Gastrocnemius medialis (tissue), 4 donors: Measurements from ENCODE around the gene SH3YL1. TPM values are rescaled to one million over a fixed set of nuclear protein-coding genes. Genes with fewer than 3 reads are reported as not detected.

Source experiments
- ATAC-seq, 2 donors: fragments of 150-250 bp; one replicate each; pipeline ENCODE4 v1.9.1; 2016
- DNase-seq, 2 donors: peaks; one replicate each; pipeline ENCODE4 v3.0.0-alpha.2; 2019
- H3K27ac ChIP-seq, 4 donors: fragments of 200-600 bp; sonication (generic); 1 replicate in 1 of 4; 2 replicates in 3 of 4; pipeline ENCODE4 v1.5.1; 2016 to 2018; ENCODE audit warnings: mild to moderate bottlenecking in 2 of 4, moderate library complexity in 1 of 4
- H3K27me3 ChIP-seq, 3 donors: fragments of 200-600 bp; sonication (generic) in 2 of 3; 1 replicate in 1 of 3; 2 replicates in 2 of 3; pipeline versions ENCODE4 v1.5.1 to v1.6.0; 2016 to 2019; ENCODE audit warnings: mild to moderate bottlenecking in 1 of 3, moderate library complexity in 1 of 3
- H3K36me3 ChIP-seq, 2 donors: fragments of 200-600 bp; sonication (generic) in 1 of 2; one replicate each; pipeline ENCODE4 v1.5.1; 2017 to 2018
- H3K4me1 ChIP-seq, 2 donors: fragments of 200-600 bp; sonication (generic) in 1 of 2; one replicate each; pipeline ENCODE4 v1.5.1; 2016 to 2017; ENCODE audit warnings: mild to moderate bottlenecking in 2 of 2
- H3K4me3 ChIP-seq, 4 donors: fragments of 200-600 bp; sonication (generic) in 3 of 4; 1 replicate in 1 of 4; 2 replicates in 3 of 4; pipeline ENCODE4 v1.5.1; 2016 to 2019; ENCODE audit warnings: mild to moderate bottlenecking in 2 of 4
- H3K9me3 ChIP-seq, 3 donors: fragments of 200-600 bp; sonication (generic) in 2 of 3; 1 replicate in 1 of 3; 2 replicates in 2 of 3; pipeline ENCODE4 v1.5.1; 2016 to 2019
- POLR2A ChIP-seq, 2 donors: fragments of 450-650 bp; IDR thresholded peaks; one replicate each; pipeline ENCODE4 v1.6.1; 2017; ENCODE audit warnings: antibody characterized with exemption in 2 of 2, mild to moderate bottlenecking in 2 of 2, moderate library complexity in 2 of 2
- in situ Hi-C, 4 donors: fragments of 200-750 bp; cut with MboI; loops; one replicate each; pipeline versions ENCODE4 v1.15.0 to v1.8.0; 2017; ENCODE audit warnings: low sequenced_read_pairs in 4 of 4
- intact Hi-C: fragments of 100-400 bp; cut with DNase I; formaldehyde crosslinking; loops from one replicate; pipeline ENCODE4 v1.15.1; 2023; ENCODE audit warnings: low total_unique reads
- total RNA-seq, 4 donors: library from RNA; depleted of rRNA; stranded (reverse); fragments of >200 nt; gene quantifications; one replicate each; pipeline versions ENCODE4 v1.1.0 to v1.2.3, GENCODE V29; 2016
- TF ChIP-seq, protein P1 (sequence below), 5 experiments: fragments of 450-650 bp in 3 of 5; fragments of 200-600 bp in 2 of 5; sonication (generic) in 2 of 5; IDR thresholded peaks in 4 of 5; conservative IDR thresholded peaks in 1 of 5; 1 replicate in 4 of 5; 2 replicates in 1 of 5; pipeline ENCODE4 v1.5.1; 2016 to 2019; ENCODE audit warnings: antibody characterized with exemption in 5 of 5, mild to moderate bottlenecking in 3 of 5, moderate library complexity in 3 of 5

The SH3YL1 gene
- total RNA-seq, 4 donors from 2014 or later, result 6.2 to 16.1 (median 8.5) TPM

DNA sequence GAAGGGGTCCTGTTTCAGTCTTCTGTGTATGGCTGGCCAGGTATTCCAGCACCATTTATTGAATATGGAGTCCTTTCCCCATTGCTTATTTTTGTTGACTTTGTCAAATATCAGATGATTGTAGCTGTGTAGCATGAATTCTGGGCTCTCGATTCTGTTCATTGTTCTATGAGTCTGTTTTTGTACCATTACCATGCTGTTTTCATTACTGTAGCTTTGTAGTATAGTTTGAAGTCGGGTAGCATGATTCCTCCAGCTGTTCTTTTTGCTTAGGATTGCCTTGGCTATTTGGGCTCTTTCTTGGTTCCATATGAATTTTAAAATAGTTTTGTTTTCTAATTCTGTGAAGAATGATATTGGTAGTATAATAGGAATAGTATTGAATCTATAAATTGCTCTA is 6.0 kb downstream of the SH3YL1 start:
- no peak for TF ChIP-seq POLR2A (IDR thresholded peaks at IDR 0.05)
- TF ChIP-seq, protein P1, sequence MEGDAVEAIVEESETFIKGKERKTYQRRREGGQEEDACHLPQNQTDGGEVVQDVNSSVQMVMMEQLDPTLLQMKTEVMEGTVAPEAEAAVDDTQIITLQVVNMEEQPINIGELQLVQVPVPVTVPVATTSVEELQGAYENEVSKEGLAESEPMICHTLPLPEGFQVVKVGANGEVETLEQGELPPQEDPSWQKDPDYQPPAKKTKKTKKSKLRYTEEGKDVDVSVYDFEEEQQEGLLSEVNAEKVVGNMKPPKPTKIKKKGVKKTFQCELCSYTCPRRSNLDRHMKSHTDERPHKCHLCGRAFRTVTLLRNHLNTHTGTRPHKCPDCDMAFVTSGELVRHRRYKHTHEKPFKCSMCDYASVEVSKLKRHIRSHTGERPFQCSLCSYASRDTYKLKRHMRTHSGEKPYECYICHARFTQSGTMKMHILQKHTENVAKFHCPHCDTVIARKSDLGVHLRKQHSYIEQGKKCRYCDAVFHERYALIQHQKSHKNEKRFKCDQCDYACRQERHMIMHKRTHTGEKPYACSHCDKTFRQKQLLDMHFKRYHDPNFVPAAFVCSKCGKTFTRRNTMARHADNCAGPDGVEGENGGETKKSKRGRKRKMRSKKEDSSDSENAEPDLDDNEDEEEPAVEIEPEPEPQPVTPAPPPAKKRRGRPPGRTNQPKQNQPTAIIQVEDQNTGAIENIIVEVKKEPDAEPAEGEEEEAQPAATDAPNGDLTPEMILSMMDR (IDR thresholded peaks at IDR 0.05 in 4 of 5, conservative IDR thresholded peaks at IDR 0.05 in 1 of 5), result no peak
- H3K9me3 ChIP-seq, result no peaks in the 10 kb centered on the region
- intact Hi-C loops, result no loop called here
- H3K36me3 ChIP-seq, result peaks cover 0 to 6% of the 10 kb centered on the region in 2 donors
- DNase-seq, result no peak
- in situ Hi-C loops, result no loop called here
- H3K4me1 ChIP-seq, result no peaks in the 10 kb centered on the region
- H3K4me3 ChIP-seq, result peak overlapping the region in 1 of 4 donors; percentile 9
- no peak for ATAC-seq
- H3K27ac ChIP-seq, result no peak overlapping the region
- no peaks in the 10 kb centered on the region for H3K27me3 ChIP-seq

DNA sequence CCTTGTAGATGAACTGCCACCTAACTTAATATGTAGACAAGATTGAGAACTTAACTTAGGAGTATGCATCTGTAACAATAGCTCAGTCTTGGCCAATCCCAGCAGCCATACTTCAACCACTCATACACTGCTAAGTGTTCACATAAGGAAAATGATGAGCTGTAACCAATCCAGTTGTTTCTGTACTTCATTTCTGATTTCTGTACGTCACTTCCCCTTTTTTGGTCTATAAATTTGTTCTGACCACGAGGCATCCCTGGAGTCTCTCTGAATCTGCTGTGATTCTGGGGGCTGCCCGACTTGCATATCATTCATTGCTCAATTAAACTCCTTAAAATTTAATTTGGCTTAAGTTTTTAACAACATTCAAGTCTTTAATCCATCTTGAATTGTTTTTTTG is 6.4 kb downstream of the SH3YL1 start:
- DNase-seq (no peak), ATAC-seq (no peak)
- no peak for TF ChIP-seq POLR2A (IDR thresholded peaks at IDR 0.05)
- TF ChIP-seq, protein P1 (IDR thresholded peaks at IDR 0.05 in 4 of 5, conservative IDR thresholded peaks at IDR 0.05 in 1 of 5), result no peak
- no peaks in the 10 kb centered on the region for H3K27me3 ChIP-seq
- peaks cover 0 to 6% of the 10 kb centered on the region in 2 donors for H3K36me3 ChIP-seq
- no peak overlapping the region for H3K4me3 ChIP-seq
- H3K9me3 ChIP-seq, result no peaks in the 10 kb centered on the region
- no peak overlapping the region for H3K27ac ChIP-seq
- H3K4me1 ChIP-seq, result no peaks in the 10 kb centered on the region
- in situ Hi-C loops (no loop called here), intact Hi-C loops (no loop called here)

DNA sequence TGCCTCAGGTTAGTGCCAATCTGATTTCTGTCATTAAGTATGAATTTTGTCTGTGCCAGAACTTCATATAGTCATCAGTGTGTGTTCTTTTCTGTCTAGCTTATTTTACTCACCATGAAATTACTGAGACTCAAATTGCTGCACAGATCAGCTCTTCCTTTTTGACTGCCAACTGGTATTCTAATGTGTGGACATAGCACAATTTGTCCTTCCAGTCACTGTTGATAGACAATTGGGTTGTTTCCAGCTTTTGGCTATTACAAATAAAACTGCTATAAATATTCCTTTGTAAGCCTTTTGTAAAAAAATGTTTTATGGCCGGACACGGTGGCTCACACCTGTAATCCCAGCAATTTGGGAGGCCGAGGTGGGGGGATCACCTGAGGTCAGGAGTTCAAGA is 7.7 kb downstream of the SH3YL1 start:
- no peaks in the 10 kb centered on the region for H3K9me3 ChIP-seq
- no peak overlapping the region for H3K27ac ChIP-seq
- H3K4me3 ChIP-seq, result no peak overlapping the region
- H3K4me1 ChIP-seq, result no peaks in the 10 kb centered on the region
- in situ Hi-C loops (no loop called here), intact Hi-C loops (no loop called here)
- DNase-seq (no peak), ATAC-seq (no peak)
- peaks cover 0 to 10% of the 10 kb centered on the region in 2 donors for H3K36me3 ChIP-seq
- H3K27me3 ChIP-seq, result no peaks in the 10 kb centered on the region
- TF ChIP-seq, protein P1 (IDR thresholded peaks at IDR 0.05 in 4 of 5, conservative IDR thresholded peaks at IDR 0.05 in 1 of 5), result no peak
- TF ChIP-seq POLR2A (IDR thresholded peaks at IDR 0.05), result no peak

DNA sequence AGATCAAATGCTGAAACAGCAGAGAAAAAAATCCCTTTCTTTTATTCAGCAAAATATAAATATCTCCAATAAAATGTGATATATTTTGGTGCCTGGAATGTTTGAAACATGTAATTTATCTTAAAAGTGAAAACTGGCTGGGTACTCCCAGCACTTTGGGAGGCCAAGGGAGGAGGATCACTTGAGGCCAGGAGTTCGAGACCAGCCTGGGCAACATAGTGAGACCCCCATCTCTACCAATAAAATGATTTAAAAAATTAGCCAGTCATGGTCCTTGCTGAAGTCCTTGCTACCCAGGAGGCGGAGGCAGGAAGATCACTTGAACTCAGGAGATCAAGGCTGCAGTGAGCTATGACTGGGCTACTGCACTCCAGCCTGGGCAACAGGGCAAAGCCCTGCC is 8.6 kb downstream of the SH3YL1 start:
- intact Hi-C loops (no loop called here), in situ Hi-C loops (no loop called here)
- TF ChIP-seq POLR2A (IDR thresholded peaks at IDR 0.05), result no peak
- TF ChIP-seq, protein P1 (IDR thresholded peaks at IDR 0.05 in 4 of 5, conservative IDR thresholded peaks at IDR 0.05 in 1 of 5), result no peak

DNA sequence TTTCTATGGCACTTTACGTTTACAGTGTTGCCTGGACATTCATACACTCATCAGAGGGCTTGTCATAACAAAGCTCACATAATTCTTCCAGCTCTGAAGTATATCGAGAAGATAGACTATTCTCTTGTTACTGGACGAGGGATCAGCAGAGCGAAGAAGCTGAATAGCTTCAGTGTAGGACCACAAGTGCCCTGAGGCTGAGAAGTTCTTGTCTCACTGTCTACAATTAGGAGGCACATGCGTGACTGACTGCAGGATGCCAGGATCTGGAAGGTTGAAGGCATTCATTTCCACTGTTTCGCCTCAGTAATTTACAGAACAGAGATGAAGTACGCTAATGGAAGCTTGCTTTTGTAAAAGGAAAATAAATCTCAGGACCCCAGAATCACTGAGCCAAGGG is 9.6 kb downstream of the SH3YL1 start:
- intact Hi-C loops (no loop called here), in situ Hi-C loops (no loop called here)
- Histone ChIP-seq H3K4me3 (no peak overlapping the region), H3K36me3 (peaks cover 0 to 15% of the 10 kb centered on the region in 2 donors), H3K27ac (no peak overlapping the region), H3K4me1 (no peaks in the 10 kb centered on the region), H3K27me3 (no peaks in the 10 kb centered on the region), H3K9me3 (no peaks in the 10 kb centered on the region)
- DNase-seq, result no peak
- no peak for ATAC-seq
- TF ChIP-seq, protein P1 (IDR thresholded peaks at IDR 0.05 in 4 of 5, conservative IDR thresholded peaks at IDR 0.05 in 1 of 5), result no peak
- no peak for TF ChIP-seq POLR2A (IDR thresholded peaks at IDR 0.05)

More for the DNA sequence above, 8.6 kb downstream of the SH3YL1 start:
- no peak overlapping the region for H3K4me3 ChIP-seq
- ATAC-seq (no peak), DNase-seq (no peak)
- H3K4me1 ChIP-seq, result no peaks in the 10 kb centered on the region
- no peaks in the 10 kb centered on the region for H3K9me3 ChIP-seq
- H3K36me3 ChIP-seq, result peaks cover 0 to 10% of the 10 kb centered on the region in 2 donors
- no peaks in the 10 kb centered on the region for H3K27me3 ChIP-seq
- H3K27ac ChIP-seq, result no peak overlapping the region
